CD14-positive monocyte (primary cell): Measurements from ENCODE around the gene RNASEL. TPM values are rescaled to one million over a fixed set of nuclear protein-coding genes. Genes with fewer than 3 reads are reported as not detected.

Experiments
- DNase-seq, 3 donors: peaks; one replicate each; pipeline ENCODE4 v3.0.0-alpha.2; 2011 to 2022
- H2AFZ ChIP-seq: 2 replicates; pipeline ENCODE4 v1.6.0; 2012; ENCODE audit warnings: mild to moderate bottlenecking, low read depth, low read length, inconsistent platforms; ENCODE audit not compliant: insufficient read depth, poor library complexity, severe bottlenecking
- H3K27ac ChIP-seq, 2 donors: 1 replicate in 1 of 2; 2 replicates in 1 of 2; pipeline ENCODE4 v1.5.1; 2012 to 2013; ENCODE audit warnings: low read length in 2 of 2, control low read depth in 1 of 2, inconsistent platforms in 1 of 2, low read depth in 1 of 2, mild to moderate bottlenecking in 1 of 2
- H3K27me3 ChIP-seq, 2 donors: one replicate each; pipeline versions ENCODE4 v1.6.0 to v1.6.1; 2011 to 2013; ENCODE audit warnings: low read length in 2 of 2; ENCODE audit not compliant: control insufficient read depth in 2 of 2, insufficient read depth in 2 of 2
- H3K36me3 ChIP-seq, 2 donors: replicated peaks in 1 of 2; 1 replicate in 1 of 2; 2 replicates in 1 of 2; pipeline versions ENCODE4 v1.5.1 to v1.6.1; 2012 to 2013; ENCODE audit warnings: low read length in 2 of 2, control low read depth in 1 of 2, inconsistent platforms in 1 of 2, mild to moderate bottlenecking in 1 of 2; ENCODE audit not compliant: insufficient read depth in 2 of 2, control insufficient read depth in 1 of 2
- H3K4me1 ChIP-seq, 2 donors: 1 replicate in 1 of 2; 2 replicates in 1 of 2; pipeline versions ENCODE4 v1.5.1 to v1.6.1; 2012 to 2013; ENCODE audit warnings: low read length in 2 of 2, control low read depth in 1 of 2, inconsistent platforms in 1 of 2, mild to moderate bottlenecking in 1 of 2, moderate library complexity in 1 of 2; ENCODE audit not compliant: insufficient read depth in 2 of 2, control insufficient read depth in 1 of 2
- H3K4me2 ChIP-seq: replicated peaks from 2 replicates; pipeline ENCODE3; 2012; ENCODE audit warnings: low read length, moderate library complexity, mild to moderate bottlenecking; ENCODE audit not compliant: poor library complexity, severe bottlenecking; ENCODE audit errors: extremely low read depth
- H3K4me3 ChIP-seq, 3 experiments: fragments of 200-600 bp in 1 of 3; sonication (generic) in 1 of 3; replicated peaks in 1 of 3; 1 replicate in 2 of 3; 2 replicates in 1 of 3; pipeline ENCODE4 v1.5.1; 2011 to 2013; ENCODE audit warnings: low read length in 3 of 3, mild to moderate bottlenecking in 3 of 3, control low read depth in 2 of 3, low read depth in 2 of 3, inconsistent platforms in 1 of 3, moderate library complexity in 1 of 3
- H3K79me2 ChIP-seq: 2 replicates; pipeline ENCODE4 v1.6.0; 2012; ENCODE audit warnings: mild to moderate bottlenecking, control low read depth, inconsistent platforms, low read length, moderate library complexity; ENCODE audit not compliant: insufficient read depth
- H3K9ac ChIP-seq: 2 replicates; pipeline ENCODE4 v1.6.0; 2017; ENCODE audit warnings: low read length, mild to moderate bottlenecking; ENCODE audit not compliant: insufficient read depth, poor library complexity, severe bottlenecking
- H3K9me3 ChIP-seq, 2 donors: replicated peaks in 1 of 2; 1 replicate in 1 of 2; 2 replicates in 1 of 2; pipeline versions ENCODE4 v1.5.1 to v1.6.1; 2012 to 2013; ENCODE audit warnings: low read length in 2 of 2, control low read depth in 1 of 2; ENCODE audit not compliant: control insufficient read depth in 1 of 2, insufficient read depth in 1 of 2
- H4K20me1 ChIP-seq: 2 replicates; pipeline ENCODE4 v1.6.0; 2012; ENCODE audit warnings: mild to moderate bottlenecking, low read length, control low read depth, moderate library complexity; ENCODE audit not compliant: insufficient read depth
- H3K27ac Mint-ChIP-seq, 7 donors: one replicate each; pipeline ENCODE4 v1.8.0; 2020; ENCODE audit warnings: mild to moderate bottlenecking in 7 of 7, mixed read lengths in 7 of 7, moderate library complexity in 6 of 7, inconsistent platforms in 2 of 7
- H3K27me3 Mint-ChIP-seq, 3 donors: one replicate each; pipeline ENCODE4 v1.8.0; 2021 to 2022; ENCODE audit warnings: low read depth in 3 of 3, mild to moderate bottlenecking in 3 of 3, mixed read lengths in 3 of 3, moderate library complexity in 3 of 3, inconsistent platforms in 1 of 3
- H3K36me3 Mint-ChIP-seq, 2 donors: one replicate each; pipeline ENCODE4 v1.8.0; 2020; ENCODE audit warnings: mixed read lengths in 2 of 2, inconsistent platforms in 1 of 2, mild to moderate bottlenecking in 1 of 2
- H3K4me1 Mint-ChIP-seq: one replicate; pipeline ENCODE4 v1.8.0; 2020; ENCODE audit warnings: mild to moderate bottlenecking, mixed read lengths
- H3K4me3 Mint-ChIP-seq, 2 donors: one replicate each; pipeline ENCODE4 v1.8.0; 2020; ENCODE audit warnings: mild to moderate bottlenecking in 2 of 2, mixed read lengths in 2 of 2, moderate library complexity in 1 of 2
- H3K9me3 Mint-ChIP-seq, 7 donors: one replicate each; pipeline ENCODE4 v1.8.0; 2020 to 2022; ENCODE audit warnings: mixed read lengths in 7 of 7, mild to moderate bottlenecking in 6 of 7, moderate library complexity in 6 of 7, inconsistent platforms in 2 of 7
- WGBS: methylation state at CpG from one replicate; pipeline ENCODE4 v1.1.5; 2013; ENCODE audit warnings: missing lambda C conversion rate; ENCODE audit not compliant: insufficient coverage; 5-methylcytosine and 5-hydroxymethylcytosine counted together
- intact Hi-C, 2 donors: fragments of 100-400 bp; cut with micrococcal nuclease; formaldehyde crosslinking; loops; one replicate each; pipeline versions ENCODE4 v1.15.0 to v1.15.1; 2023
- polyA plus RNA-seq, 3 donors: library from polyadenylated mRNA; depleted of rRNA in 1 of 3; unstranded in 2 of 3; stranded (reverse) in 1 of 3; fragments of 300-500 nt in 2 of 3; fragments of >200 nt in 1 of 3; fragmentation: Illumina TruSeq in 2 of 3; gene quantifications; 1 replicate in 2 of 3; 2 replicates in 1 of 3; pipeline ENCODE4 v1.2.3, GENCODE V29; 2012 to 2021
- TF ChIP-seq, protein P1 (sequence below): fragments of 200-600 bp; IDR thresholded peaks from one replicate; pipeline ENCODE4 v1.8.0; 2022; ENCODE audit warnings: antibody characterized with exemption, mild to moderate bottlenecking

Gene RNASEL
- polyA plus RNA-seq, 3 donors = 6.9 to 12.3 (median 7.9) TPM

GRCh38 chr1:182625719-182626504 is 36.9 kb upstream of the RNASEL start:
- Mint-ChIP-seq H3K9me3 (peaks cover 0 to 4% (median 3%) of the 10 kb centered on the region in 7 donors), H3K4me3 (no peak overlapping the region), H3K4me1 (peaks cover 5% of the 10 kb centered on the region), H3K27ac (no peak overlapping the region), H3K27me3 (peaks cover 2 to 8% (median 6%) of the 10 kb centered on the region in 3 donors), H3K36me3 (no peaks in the 10 kb centered on the region)
- DNase-seq = no peak
- Histone ChIP-seq H3K9ac (no peak overlapping the region), H4K20me1 (no peaks in the 10 kb centered on the region), H3K27ac (no peak overlapping the region), H3K4me2 (no peak overlapping the region), H3K4me1 (no peaks in the 10 kb centered on the region), H3K4me3 (no peak overlapping the region), H3K27me3 (no peaks in the 10 kb centered on the region), H3K79me2 (no peaks in the 10 kb centered on the region), H3K9me3 (no peaks in the 10 kb centered on the region), H2AFZ (no peak overlapping the region), H3K36me3 (no peaks in the 10 kb centered on the region)
- TF ChIP-seq, protein P1, sequence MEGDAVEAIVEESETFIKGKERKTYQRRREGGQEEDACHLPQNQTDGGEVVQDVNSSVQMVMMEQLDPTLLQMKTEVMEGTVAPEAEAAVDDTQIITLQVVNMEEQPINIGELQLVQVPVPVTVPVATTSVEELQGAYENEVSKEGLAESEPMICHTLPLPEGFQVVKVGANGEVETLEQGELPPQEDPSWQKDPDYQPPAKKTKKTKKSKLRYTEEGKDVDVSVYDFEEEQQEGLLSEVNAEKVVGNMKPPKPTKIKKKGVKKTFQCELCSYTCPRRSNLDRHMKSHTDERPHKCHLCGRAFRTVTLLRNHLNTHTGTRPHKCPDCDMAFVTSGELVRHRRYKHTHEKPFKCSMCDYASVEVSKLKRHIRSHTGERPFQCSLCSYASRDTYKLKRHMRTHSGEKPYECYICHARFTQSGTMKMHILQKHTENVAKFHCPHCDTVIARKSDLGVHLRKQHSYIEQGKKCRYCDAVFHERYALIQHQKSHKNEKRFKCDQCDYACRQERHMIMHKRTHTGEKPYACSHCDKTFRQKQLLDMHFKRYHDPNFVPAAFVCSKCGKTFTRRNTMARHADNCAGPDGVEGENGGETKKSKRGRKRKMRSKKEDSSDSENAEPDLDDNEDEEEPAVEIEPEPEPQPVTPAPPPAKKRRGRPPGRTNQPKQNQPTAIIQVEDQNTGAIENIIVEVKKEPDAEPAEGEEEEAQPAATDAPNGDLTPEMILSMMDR = no peak
- intact Hi-C loops = no loop called here
- 100% methylated on average over 1 of the region's 1 CpG for WGBS

DNA sequence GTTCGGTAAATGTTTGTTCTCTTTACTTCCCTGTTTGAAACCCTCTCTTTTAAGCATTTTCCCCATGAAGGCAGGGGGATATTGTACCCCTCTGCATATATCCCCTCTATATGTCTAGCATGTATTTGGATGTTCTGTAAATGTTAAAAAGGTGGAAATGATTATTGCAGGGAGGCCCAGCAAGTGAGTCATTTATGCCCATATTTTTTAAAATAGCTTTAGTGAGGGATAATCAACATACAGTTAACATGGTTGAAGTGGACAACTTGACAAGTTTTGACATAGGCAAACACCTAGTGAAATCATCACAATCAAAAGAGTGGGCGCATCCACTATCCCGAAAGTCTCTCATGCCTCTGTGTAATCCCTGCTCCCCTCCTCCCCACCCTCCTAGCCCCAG is 36.0 kb upstream of the RNASEL start:
- no peak overlapping the region for H2AFZ ChIP-seq
- no peaks in the 10 kb centered on the region for H3K36me3 Mint-ChIP-seq
- H3K4me2 ChIP-seq = no peak overlapping the region
- H3K27me3 Mint-ChIP-seq = peaks cover 5 to 6% (median 6%) of the 10 kb centered on the region in 3 donors
- no peaks in the 10 kb centered on the region for H3K27me3 ChIP-seq
- H3K79me2 ChIP-seq = no peaks in the 10 kb centered on the region
- intact Hi-C loops = no loop called here
- no peaks in the 10 kb centered on the region for H4K20me1 ChIP-seq
- peaks cover 5% of the 10 kb centered on the region for H3K4me1 Mint-ChIP-seq
- H3K4me3 ChIP-seq = no peak overlapping the region
- H3K27ac Mint-ChIP-seq = no peak overlapping the region
- WGBS = no CpG with 5 or more reads among the region's 3 CpGs
- no peak overlapping the region for H3K9ac ChIP-seq
- H3K4me1 ChIP-seq = no peaks in the 10 kb centered on the region
- TF ChIP-seq, protein P1 = no peak
- DNase-seq = no peak
- peaks cover 3 to 11% (median 8%) of the 10 kb centered on the region in 7 donors for H3K9me3 Mint-ChIP-seq
- peaks cover 0 to 5% of the 10 kb centered on the region in 2 donors for H3K9me3 ChIP-seq
- H3K36me3 ChIP-seq = no peaks in the 10 kb centered on the region
- H3K27ac ChIP-seq = no peak overlapping the region
- H3K4me3 Mint-ChIP-seq = no peak overlapping the region
